PC-9 (cell line): ENCODE results near the gene FCMR. TPM values are rescaled to one million over a fixed set of nuclear protein-coding genes. Genes with fewer than 3 reads are reported as not detected.

ENCODE experiments used
- BruUV-seq: library from RNA; stranded (reverse); fragments of 400-500 nt; replicated peaks from 2 replicates; lab custom pipeline; 2021; lab: Mats Ljungman, UMichigan
- CTCF ChIA-PET: fragments of 300-600 bp; sonication (Branson Sonifier 250); formaldehyde crosslinking; loops from one replicate; lab custom pipeline; 2022; ENCODE audit warnings: antibody characterized with exemption; lab: Charles Lee
- POLR2A ChIA-PET: fragments of 300-600 bp; sonication (Branson Sonifier 250); formaldehyde crosslinking; loops from one replicate; lab custom pipeline; 2022; ENCODE audit warnings: antibody characterized with exemption; ENCODE audit not compliant: unreplicated experiment; lab: Charles Lee
- DNase-seq, 2 experiments: peaks; one replicate each; pipeline versions ENCODE4 v3.0.0 to v3.0.0-alpha.2; 2015 to 2022; ENCODE audit warnings: mixed read lengths in 1 of 2
- H2AFZ ChIP-seq: fragments of 200-600 bp; sonication (generic); 2 replicates; pipeline ENCODE4 v1.8.1; 2017; ENCODE audit warnings: antibody characterized with exemption
- H3F3A ChIP-seq: fragments of 200-600 bp; sonication (generic); 2 replicates; pipeline ENCODE4 v1.8.1; 2017; ENCODE audit warnings: antibody characterized with exemption, mild to moderate bottlenecking, low read depth; ENCODE audit not compliant: insufficient read depth
- H3K27ac ChIP-seq: fragments of 200-600 bp; sonication (generic); 2 replicates; pipeline ENCODE4 v1.6.1; 2016; ENCODE audit warnings: mixed run types
- H3K27me3 ChIP-seq: fragments of 200-600 bp; sonication (generic); 2 replicates; pipeline ENCODE4 v1.6.1; 2016; ENCODE audit warnings: low read depth, mixed run types; ENCODE audit not compliant: insufficient read depth
- H3K36me3 ChIP-seq: fragments of 200-600 bp; sonication (generic); 2 replicates; pipeline ENCODE4 v1.6.1; 2016; ENCODE audit warnings: low read depth, mixed run types
- H3K4me1 ChIP-seq: fragments of 200-600 bp; sonication (generic); replicated peaks from 2 replicates; pipeline ENCODE4 v1.6.1; 2016; ENCODE audit warnings: mixed run types; ENCODE audit not compliant: insufficient read depth
- H3K4me2 ChIP-seq: fragments of 200-600 bp; sonication (generic); 2 replicates; pipeline ENCODE4 v1.6.1; 2017; ENCODE audit warnings: mixed run types
- H3K4me3 ChIP-seq: fragments of 200-600 bp; sonication (generic); 2 replicates; pipeline ENCODE4 v1.6.1; 2016; ENCODE audit warnings: mixed run types
- H3K79me2 ChIP-seq: fragments of 200-600 bp; sonication (generic); 2 replicates; pipeline ENCODE4 v1.6.1; 2017; ENCODE audit warnings: low read depth, mixed run types
- H3K9me2 ChIP-seq: fragments of 200-600 bp; sonication (generic); 2 replicates; pipeline ENCODE4 v1.8.1; 2017; ENCODE audit warnings: mild to moderate bottlenecking; ENCODE audit not compliant: insufficient read depth
- H3K9me3 ChIP-seq: fragments of 200-600 bp; sonication (generic); 2 replicates; pipeline ENCODE4 v1.8.1; 2016; ENCODE audit warnings: low read depth; ENCODE audit not compliant: insufficient read depth
- H4K20me1 ChIP-seq: fragments of 200-600 bp; sonication (generic); 2 replicates; pipeline ENCODE4 v1.8.1; 2017; ENCODE audit not compliant: insufficient read depth
- CTCF ChIP-seq: fragments of 200-600 bp; sonication (generic); conservative IDR thresholded peaks from 2 replicates; pipeline ENCODE4 v1.6.1; 2017; ENCODE audit warnings: mixed run types, antibody characterized with exemption, mild to moderate bottlenecking, moderate library complexity
- EZH2 ChIP-seq: fragments of 200-600 bp; sonication (generic); IDR thresholded peaks from 2 replicates; pipeline ENCODE4 v1.8.0; 2017; ENCODE audit warnings: antibody characterized with exemption, low read depth
- intact Hi-C: fragments of 100-400 bp; cut with micrococcal nuclease; formaldehyde crosslinking; loops from one replicate; pipeline ENCODE4 v1.10.0; 2022; ENCODE audit not compliant: unreplicated experiment
- total RNA-seq: library from RNA; stranded (reverse); gene quantifications from 2 replicates; pipeline ENCODE4 v1.2.3, GENCODE V29; 2021

The FCMR gene
- total RNA-seq, 1 experiment from 2014 or later: 1.2 TPM

DNA sequence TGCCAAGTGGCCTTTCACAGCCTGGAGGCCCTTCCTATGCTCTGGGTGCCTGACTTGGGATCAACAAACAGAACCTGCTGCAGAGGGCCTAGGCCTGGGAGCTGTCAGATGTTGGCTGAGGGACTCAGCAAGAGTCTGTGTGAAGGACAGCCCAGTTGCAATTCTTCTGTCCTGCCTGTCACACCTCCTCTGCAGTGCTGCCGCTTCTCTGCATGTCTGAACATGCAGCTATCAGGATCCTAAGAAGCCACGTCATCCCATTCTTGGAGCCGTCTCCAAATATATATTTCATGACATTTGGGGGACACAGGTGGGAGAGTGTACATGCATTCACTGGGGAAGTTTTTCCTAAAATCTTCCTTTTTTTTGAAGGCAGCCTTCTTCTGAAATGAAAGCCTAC, 39.9 kb upstream of the FCMR start:
- ChIA-PET POLR2A (interaction anchor here (0.6 kb wide), 1 partner anchor 45 kb away, joined by 6 read pairs; no protein-coding TSS in a partner anchor), CTCF (no interaction called here)
- H3K4me2 ChIP-seq: no peak overlapping the region
- no peaks in the 10 kb centered on the region for H4K20me1 ChIP-seq
- no peaks in the 10 kb centered on the region for H3F3A ChIP-seq
- H3K9me3 ChIP-seq: no peaks in the 10 kb centered on the region
- no peak for DNase-seq
- no peak overlapping the region for H2AFZ ChIP-seq
- intact Hi-C loops: no loop called here
- no peak overlapping the region for H3K4me3 ChIP-seq
- H3K27ac ChIP-seq: no peak overlapping the region
- H3K9me2 ChIP-seq: no peaks in the 10 kb centered on the region
- TF ChIP-seq CTCF (no peak), EZH2 (no peak)
- H3K36me3 ChIP-seq: no peaks in the 10 kb centered on the region
- no peaks in the 10 kb centered on the region for H3K79me2 ChIP-seq
- no peaks in the 10 kb centered on the region for H3K4me1 ChIP-seq
- no TSS peak for BruUV-seq
- no peaks in the 10 kb centered on the region for H3K27me3 ChIP-seq

GRCh38 chr1:206960676-206961386, 39.1 kb upstream of the FCMR start:
- no peaks in the 10 kb centered on the region for H3K36me3 ChIP-seq
- H2AFZ ChIP-seq: no peak overlapping the region
- no peak overlapping the region for H3K27ac ChIP-seq
- no peak for DNase-seq
- no peaks in the 10 kb centered on the region for H3K27me3 ChIP-seq
- no peaks in the 10 kb centered on the region for H3K79me2 ChIP-seq
- intact Hi-C loops: no loop called here
- H3K4me1 ChIP-seq: peaks cover under 1% of the 10 kb centered on the region; the same call in 1 of the 2 replicates
- H4K20me1 ChIP-seq: no peaks in the 10 kb centered on the region
- H3K4me3 ChIP-seq: no peak overlapping the region
- ChIA-PET CTCF (no interaction called here), POLR2A (interaction anchor here (0.6 kb wide), 1 partner anchor 46 kb away, joined by 6 read pairs; no protein-coding TSS in a partner anchor)
- no peak for TF ChIP-seq CTCF
- no peak for TF ChIP-seq EZH2
- H3K9me2 ChIP-seq: no peaks in the 10 kb centered on the region
- H3K4me2 ChIP-seq: no peak overlapping the region
- no peaks in the 10 kb centered on the region for H3F3A ChIP-seq
- H3K9me3 ChIP-seq: no peaks in the 10 kb centered on the region
- BruUV-seq: no TSS peak

DNA sequence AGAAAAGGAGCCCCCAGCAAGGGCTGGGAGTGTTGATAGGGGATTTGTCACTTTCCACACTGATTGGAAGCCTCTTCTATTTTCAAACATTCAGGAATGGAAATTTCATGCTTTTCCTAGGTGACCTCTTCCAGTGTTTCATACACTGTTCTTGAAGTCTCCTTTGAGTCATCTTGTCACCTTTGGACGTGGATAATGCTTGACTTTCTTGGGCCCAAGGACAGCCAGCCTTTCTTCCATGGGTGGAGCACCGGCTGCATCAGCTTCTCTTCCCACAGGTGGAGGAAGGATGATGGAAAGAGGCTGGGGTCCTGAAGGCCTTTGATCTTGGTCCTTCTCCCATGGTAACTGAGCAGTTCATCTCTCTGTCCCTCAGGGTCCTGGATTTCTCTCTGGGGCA, 36.4 kb upstream of the FCMR start:
- TF ChIP-seq CTCF: no peak
- no peak for TF ChIP-seq EZH2
- Histone ChIP-seq H2AFZ (no peak overlapping the region), H3K4me1 (peaks cover 27% of the 10 kb centered on the region), H3K4me3 (no peak overlapping the region), H3F3A (no peaks in the 10 kb centered on the region), H3K79me2 (no peaks in the 10 kb centered on the region), H4K20me1 (no peaks in the 10 kb centered on the region), H3K27me3 (no peaks in the 10 kb centered on the region), H3K36me3 (no peaks in the 10 kb centered on the region), H3K27ac (no peak overlapping the region), H3K9me2 (no peaks in the 10 kb centered on the region), H3K4me2 (no peak overlapping the region), H3K9me3 (no peaks in the 10 kb centered on the region)
- ChIA-PET POLR2A (no interaction called here), CTCF (no interaction called here)
- DNase-seq: no peak
- intact Hi-C loops: no loop called here
- no TSS peak for BruUV-seq
